WTC11 (cell line): ENCODE data around the gene CPAMD8. TPM values are rescaled to one million over a fixed set of nuclear protein-coding genes. Genes with fewer than 3 reads are reported as not detected.

Source experiments
- ATAC-seq: fragments of 200-7000 bp; cut with Tn5 transposase; 2 replicates; pipeline ENCODE4 v1.10.0; 2021; ENCODE audit warnings: mild to moderate bottlenecking, moderate library complexity
- CTCF ChIA-PET: fragments of 300-600 bp; sonication (Branson Sonifier 250); formaldehyde crosslinking; loops from one replicate; lab custom pipeline; 2021; ENCODE audit warnings: antibody characterized with exemption; lab: Charles Lee
- POLR2A ChIA-PET: fragments of 350-600 bp; sonication (Branson Sonifier 250); formaldehyde crosslinking; loops from one replicate; lab custom pipeline; 2021; ENCODE audit warnings: antibody characterized with exemption; lab: Charles Lee
- DNase-seq: peaks from one replicate; pipeline ENCODE4 v3.0.0; 2021; ENCODE audit warnings: low spot score
- H3K27ac Mint-ChIP-seq: 2 replicates; pipeline ENCODE4 v1.8.0; 2021; ENCODE audit warnings: mixed read lengths
- H3K27me3 Mint-ChIP-seq: 2 replicates; pipeline ENCODE4 v1.8.0; 2021; ENCODE audit warnings: low read depth, mild to moderate bottlenecking, moderate library complexity, mixed read lengths
- H3K36me3 Mint-ChIP-seq: 2 replicates; pipeline ENCODE4 v1.8.0; 2021; ENCODE audit warnings: mixed read lengths
- H3K4me1 Mint-ChIP-seq: 2 replicates; pipeline ENCODE4 v1.8.0; 2022; ENCODE audit warnings: mixed read lengths
- H3K4me3 Mint-ChIP-seq: 2 replicates; pipeline ENCODE4 v1.8.0; 2021; ENCODE audit warnings: mild to moderate bottlenecking, moderate library complexity, mixed read lengths
- H3K9me3 Mint-ChIP-seq: 2 replicates; pipeline ENCODE4 v1.8.0; 2021; ENCODE audit warnings: mixed read lengths
- ESRRA ChIP-seq: sonication (generic); formaldehyde crosslinking; IDR thresholded peaks from 2 replicates; pipeline ENCODE4 v1.8.1; 2022; ENCODE audit warnings: mild to moderate bottlenecking, missing genetic modification reagents, borderline replicate concordance
- GABPB1 ChIP-seq: sonication (generic); formaldehyde crosslinking; IDR thresholded peaks from 2 replicates; pipeline ENCODE4 v1.8.1; 2023; ENCODE audit warnings: mild to moderate bottlenecking, missing genetic modification reagents
- GRHL2 ChIP-seq: fragments of 250-450 bp; sonication (Bioruptor Pico); IDR thresholded peaks from 2 replicates; pipeline ENCODE4 v1.8.0; 2022; ENCODE audit warnings: mild to moderate bottlenecking, moderate library complexity; ENCODE audit not compliant: insufficient replicate concordance, severe bottlenecking
- GTF2I ChIP-seq: fragments of 250-450 bp; sonication (Bioruptor Pico); conservative IDR thresholded peaks from 2 replicates; pipeline ENCODE4 v1.4.0; 2021; ENCODE audit warnings: mild to moderate bottlenecking
- KAT7 ChIP-seq: sonication (generic); formaldehyde crosslinking; IDR thresholded peaks from 2 replicates; pipeline ENCODE4 v1.8.1; 2023; ENCODE audit warnings: missing genetic modification reagents, mild to moderate bottlenecking, borderline replicate concordance
- MYBL2 ChIP-seq: sonication (generic); formaldehyde crosslinking; IDR thresholded peaks from 2 replicates; pipeline ENCODE4 v1.8.1; 2023; ENCODE audit warnings: mild to moderate bottlenecking, moderate library complexity, missing genetic modification reagents
- PRDM15 ChIP-seq: sonication (generic); formaldehyde crosslinking; IDR thresholded peaks from 2 replicates; pipeline ENCODE4 v1.8.0; 2022; ENCODE audit warnings: missing genetic modification reagents
- TP53 ChIP-seq: sonication (generic); formaldehyde crosslinking; IDR thresholded peaks from 2 replicates; pipeline ENCODE4 v1.8.1; 2023; ENCODE audit warnings: mild to moderate bottlenecking, missing genetic modification reagents
- USF1 ChIP-seq: sonication (generic); formaldehyde crosslinking; IDR thresholded peaks from 2 replicates; pipeline ENCODE4 v1.8.0; 2022; ENCODE audit warnings: mild to moderate bottlenecking, missing genetic modification reagents
- USF2 ChIP-seq: sonication (generic); formaldehyde crosslinking; IDR thresholded peaks from 2 replicates; pipeline ENCODE4 v1.8.1; 2023; ENCODE audit warnings: mild to moderate bottlenecking, missing genetic modification reagents, moderate library complexity
- ZBTB21 ChIP-seq: sonication (generic); formaldehyde crosslinking; IDR thresholded peaks from 2 replicates; pipeline ENCODE4 v1.8.1; 2023; ENCODE audit warnings: mild to moderate bottlenecking, missing genetic modification reagents, borderline replicate concordance
- ZMAT4 ChIP-seq: fragments of 250-450 bp; sonication (Bioruptor Pico); IDR thresholded peaks from 2 replicates; pipeline ENCODE4 v1.9.0; 2021; ENCODE audit warnings: mild to moderate bottlenecking
- ZNF232 ChIP-seq: sonication (generic); formaldehyde crosslinking; IDR thresholded peaks from 2 replicates; pipeline ENCODE4 v1.8.0; 2022; ENCODE audit warnings: mild to moderate bottlenecking, missing genetic modification reagents
- ZNF263 ChIP-seq: sonication (generic); formaldehyde crosslinking; IDR thresholded peaks from 2 replicates; pipeline ENCODE4 v1.8.1; 2022; ENCODE audit warnings: low read depth, mild to moderate bottlenecking, moderate library complexity, missing genetic modification reagents
- ZNF425 ChIP-seq: fragments of 250-450 bp; sonication (Bioruptor Pico); conservative IDR thresholded peaks from 2 replicates; pipeline ENCODE4 v1.9.0; 2021; ENCODE audit warnings: mild to moderate bottlenecking
- total RNA-seq: library from RNA; stranded (reverse); gene quantifications from 3 replicates; pipeline ENCODE4 v1.2.3, GENCODE V29; 2021
- TF ChIP-seq, protein P1 (sequence below): sonication (generic); formaldehyde crosslinking; IDR thresholded peaks from 2 replicates; pipeline ENCODE4 v1.8.1; 2022; ENCODE audit warnings: mild to moderate bottlenecking, missing genetic modification reagents, moderate library complexity, borderline replicate concordance
- TF ChIP-seq, protein P2 (sequence below): sonication (generic); formaldehyde crosslinking; IDR thresholded peaks from 2 replicates; pipeline ENCODE4 v1.8.1; 2023; ENCODE audit warnings: mild to moderate bottlenecking, missing genetic modification reagents
- TF ChIP-seq, protein P3 (sequence below): sonication (generic); formaldehyde crosslinking; conservative IDR thresholded peaks from 2 replicates; pipeline ENCODE4 v1.8.1; 2023; ENCODE audit warnings: mild to moderate bottlenecking, low read depth, missing genetic modification reagents, moderate library complexity
- TF ChIP-seq, protein P4 (sequence below): fragments of 250-450 bp; sonication (Bioruptor Pico); IDR thresholded peaks from 2 replicates; pipeline ENCODE4 v1.9.0; 2021; ENCODE audit warnings: mild to moderate bottlenecking

Gene CPAMD8
- total RNA-seq, 1 experiment from 2014 or later, result 6.9 TPM

DNA sequence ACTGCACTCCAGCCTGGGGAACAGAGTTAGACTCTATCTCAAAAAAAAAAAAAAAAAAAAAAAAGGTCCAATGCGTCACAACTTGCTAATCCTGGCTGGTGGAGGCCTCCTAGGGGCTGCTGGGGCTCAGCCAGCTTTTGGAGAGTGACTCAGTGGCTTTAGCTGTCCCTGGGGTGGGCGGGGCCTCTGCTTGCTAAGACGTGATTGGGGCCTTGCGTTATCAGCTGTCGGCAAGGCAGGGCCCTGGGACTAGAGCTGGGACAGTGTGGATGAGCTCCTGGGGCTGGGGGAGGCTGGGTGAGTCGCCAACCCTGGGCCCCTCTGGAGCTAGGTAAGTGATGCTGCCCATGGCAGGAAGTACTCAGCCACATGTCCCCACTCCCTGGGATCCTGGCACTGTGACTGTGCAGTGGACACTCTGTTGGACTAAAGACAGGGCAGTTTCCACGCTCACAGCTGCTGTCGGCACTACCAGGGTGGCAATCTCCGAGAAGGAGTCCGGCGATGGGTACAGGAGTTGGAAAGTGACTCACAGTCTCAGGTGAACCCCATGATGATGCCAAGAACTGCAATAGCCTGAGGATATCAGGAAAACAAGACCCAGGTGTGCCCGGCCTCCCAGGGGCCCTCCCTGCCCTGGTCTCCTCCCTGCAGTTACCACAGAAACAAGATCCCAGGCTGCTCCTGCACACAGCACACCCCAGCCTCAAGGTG is 105.6 kb downstream of the CPAMD8 start (continued):
- TF ChIP-seq PRDM15 (CRISPR knock-in tag), result no peak
- TF ChIP-seq ZBTB21 (CRISPR knock-in tag), result no peak
- TF ChIP-seq KAT7 (CRISPR knock-in tag), result no peak
- TF ChIP-seq USF1 (CRISPR knock-in tag), result no peak
- no peak for TF ChIP-seq GTF2I (CRISPR knock-in tag)
- no peak for TF ChIP-seq TP53 (CRISPR knock-in tag)
- TF ChIP-seq, protein P1, sequence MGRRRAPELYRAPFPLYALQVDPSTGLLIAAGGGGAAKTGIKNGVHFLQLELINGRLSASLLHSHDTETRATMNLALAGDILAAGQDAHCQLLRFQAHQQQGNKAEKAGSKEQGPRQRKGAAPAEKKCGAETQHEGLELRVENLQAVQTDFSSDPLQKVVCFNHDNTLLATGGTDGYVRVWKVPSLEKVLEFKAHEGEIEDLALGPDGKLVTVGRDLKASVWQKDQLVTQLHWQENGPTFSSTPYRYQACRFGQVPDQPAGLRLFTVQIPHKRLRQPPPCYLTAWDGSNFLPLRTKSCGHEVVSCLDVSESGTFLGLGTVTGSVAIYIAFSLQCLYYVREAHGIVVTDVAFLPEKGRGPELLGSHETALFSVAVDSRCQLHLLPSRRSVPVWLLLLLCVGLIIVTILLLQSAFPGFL (CRISPR knock-in tag), result no peak
- TF ChIP-seq GABPB1 (CRISPR knock-in tag), result no peak
- no peak for TF ChIP-seq USF2 (CRISPR knock-in tag)
- TF ChIP-seq GRHL2 (CRISPR knock-in tag), result no peak
- TF ChIP-seq ZNF232 (CRISPR knock-in tag), result no peak
- TF ChIP-seq, protein P2, sequence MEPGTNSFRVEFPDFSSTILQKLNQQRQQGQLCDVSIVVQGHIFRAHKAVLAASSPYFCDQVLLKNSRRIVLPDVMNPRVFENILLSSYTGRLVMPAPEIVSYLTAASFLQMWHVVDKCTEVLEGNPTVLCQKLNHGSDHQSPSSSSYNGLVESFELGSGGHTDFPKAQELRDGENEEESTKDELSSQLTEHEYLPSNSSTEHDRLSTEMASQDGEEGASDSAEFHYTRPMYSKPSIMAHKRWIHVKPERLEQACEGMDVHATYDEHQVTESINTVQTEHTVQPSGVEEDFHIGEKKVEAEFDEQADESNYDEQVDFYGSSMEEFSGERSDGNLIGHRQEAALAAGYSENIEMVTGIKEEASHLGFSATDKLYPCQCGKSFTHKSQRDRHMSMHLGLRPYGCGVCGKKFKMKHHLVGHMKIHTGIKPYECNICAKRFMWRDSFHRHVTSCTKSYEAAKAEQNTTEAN (CRISPR knock-in tag), result no peak
- no peak for TF ChIP-seq ZNF263
- no peak for TF ChIP-seq ZMAT4
- TF ChIP-seq, all 79 proteins: peak for 0

GRCh38 chr19:16919496-16919895 is 107.1 kb downstream of the CPAMD8 start:
- DNase-seq (no peak), ATAC-seq (no peak)
- Mint-ChIP-seq H3K9me3 (peaks cover 12% of the 10 kb centered on the region), H3K4me3 (no peak overlapping the region), H3K36me3 (peaks cover 5% of the 10 kb centered on the region; the same call in 1 of the 2 replicates), H3K27ac (no peak overlapping the region), H3K4me1 (no peaks in the 10 kb centered on the region), H3K27me3 (no peaks in the 10 kb centered on the region; the same call in 1 of the 2 replicates)
- ChIA-PET POLR2A (no interaction called here), CTCF (no interaction called here)
- TF ChIP-seq TP53 (CRISPR knock-in tag) (no peak), MYBL2 (CRISPR knock-in tag) (no peak), ESRRA (CRISPR knock-in tag) (no peak), ZNF425 (CRISPR knock-in tag) (no peak)
- TF ChIP-seq, protein P3, sequence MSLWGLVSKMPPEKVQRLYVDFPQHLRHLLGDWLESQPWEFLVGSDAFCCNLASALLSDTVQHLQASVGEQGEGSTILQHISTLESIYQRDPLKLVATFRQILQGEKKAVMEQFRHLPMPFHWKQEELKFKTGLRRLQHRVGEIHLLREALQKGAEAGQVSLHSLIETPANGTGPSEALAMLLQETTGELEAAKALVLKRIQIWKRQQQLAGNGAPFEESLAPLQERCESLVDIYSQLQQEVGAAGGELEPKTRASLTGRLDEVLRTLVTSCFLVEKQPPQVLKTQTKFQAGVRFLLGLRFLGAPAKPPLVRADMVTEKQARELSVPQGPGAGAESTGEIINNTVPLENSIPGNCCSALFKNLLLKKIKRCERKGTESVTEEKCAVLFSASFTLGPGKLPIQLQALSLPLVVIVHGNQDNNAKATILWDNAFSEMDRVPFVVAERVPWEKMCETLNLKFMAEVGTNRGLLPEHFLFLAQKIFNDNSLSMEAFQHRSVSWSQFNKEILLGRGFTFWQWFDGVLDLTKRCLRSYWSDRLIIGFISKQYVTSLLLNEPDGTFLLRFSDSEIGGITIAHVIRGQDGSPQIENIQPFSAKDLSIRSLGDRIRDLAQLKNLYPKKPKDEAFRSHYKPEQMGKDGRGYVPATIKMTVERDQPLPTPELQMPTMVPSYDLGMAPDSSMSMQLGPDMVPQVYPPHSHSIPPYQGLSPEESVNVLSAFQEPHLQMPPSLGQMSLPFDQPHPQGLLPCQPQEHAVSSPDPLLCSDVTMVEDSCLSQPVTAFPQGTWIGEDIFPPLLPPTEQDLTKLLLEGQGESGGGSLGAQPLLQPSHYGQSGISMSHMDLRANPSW (CRISPR knock-in tag), result no peak
- TF ChIP-seq, protein P4, sequence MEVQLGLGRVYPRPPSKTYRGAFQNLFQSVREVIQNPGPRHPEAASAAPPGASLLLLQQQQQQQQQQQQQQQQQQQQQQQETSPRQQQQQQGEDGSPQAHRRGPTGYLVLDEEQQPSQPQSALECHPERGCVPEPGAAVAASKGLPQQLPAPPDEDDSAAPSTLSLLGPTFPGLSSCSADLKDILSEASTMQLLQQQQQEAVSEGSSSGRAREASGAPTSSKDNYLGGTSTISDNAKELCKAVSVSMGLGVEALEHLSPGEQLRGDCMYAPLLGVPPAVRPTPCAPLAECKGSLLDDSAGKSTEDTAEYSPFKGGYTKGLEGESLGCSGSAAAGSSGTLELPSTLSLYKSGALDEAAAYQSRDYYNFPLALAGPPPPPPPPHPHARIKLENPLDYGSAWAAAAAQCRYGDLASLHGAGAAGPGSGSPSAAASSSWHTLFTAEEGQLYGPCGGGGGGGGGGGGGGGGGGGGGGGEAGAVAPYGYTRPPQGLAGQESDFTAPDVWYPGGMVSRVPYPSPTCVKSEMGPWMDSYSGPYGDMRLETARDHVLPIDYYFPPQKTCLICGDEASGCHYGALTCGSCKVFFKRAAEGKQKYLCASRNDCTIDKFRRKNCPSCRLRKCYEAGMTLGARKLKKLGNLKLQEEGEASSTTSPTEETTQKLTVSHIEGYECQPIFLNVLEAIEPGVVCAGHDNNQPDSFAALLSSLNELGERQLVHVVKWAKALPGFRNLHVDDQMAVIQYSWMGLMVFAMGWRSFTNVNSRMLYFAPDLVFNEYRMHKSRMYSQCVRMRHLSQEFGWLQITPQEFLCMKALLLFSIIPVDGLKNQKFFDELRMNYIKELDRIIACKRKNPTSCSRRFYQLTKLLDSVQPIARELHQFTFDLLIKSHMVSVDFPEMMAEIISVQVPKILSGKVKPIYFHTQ, result no peak
